Activated CD4-positive, CD25-positive, alpha-beta regulatory T cell treated with anti-CD3 and anti-CD28 coated beads, Interleukin-2, amount 50 U/mL, for 16 hours (primary cell): ENCODE measurements around the gene BBS9.
"Not testable (repeated sequence)": the region's sequence is repeated elsewhere in the genome, so short reads cannot be mapped to it uniquely, and the experiment has no call there.

Experiments used
- DNase-seq: peaks from one replicate; pipeline ENCODE4 v3.0.0-alpha.2; 2020; ENCODE audit warnings: low read depth, low spot score

BBS9 gene

GRCh38 chr7:33494474-33494873 is 365.1 kb downstream of the BBS9 start:
- DNase-seq: no peak

- no peak for DNase-seq
Measured at GRCh38 chr7:33495207-33495606, 365.8 kb downstream of the BBS9 start.

- DNase-seq: no peak
Measured at GRCh38 chr7:33497051-33497450, 367.7 kb downstream of the BBS9 start.

- DNase-seq: no peak
Measured at GRCh38 chr7:33500703-33501701, 371.6 kb downstream of the BBS9 start.

- DNase-seq: no peak
Measured at GRCh38 chr7:33503014-33503413, 373.6 kb downstream of the BBS9 start.

DNA sequence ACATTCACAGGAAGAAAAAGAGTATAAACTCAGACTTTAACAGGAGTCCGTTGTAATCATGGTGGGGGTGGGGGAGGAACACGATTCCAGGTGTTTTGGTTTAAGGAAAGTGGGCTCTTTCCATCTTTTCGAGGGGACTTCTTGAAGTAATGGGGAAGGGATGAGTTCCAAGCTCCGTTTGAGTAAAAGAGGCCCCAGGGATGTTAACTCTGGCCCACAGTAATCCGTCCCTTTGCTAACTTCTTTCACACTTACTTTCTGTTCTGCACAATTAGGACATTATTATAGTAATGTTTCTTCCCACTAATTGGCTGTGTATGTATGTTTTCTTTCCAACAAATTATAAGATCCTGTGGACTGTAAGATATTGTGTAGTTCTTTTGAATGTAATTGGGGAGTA is 374.4 kb downstream of the BBS9 start:
- no peak for DNase-seq

GRCh38 chr7:33504266-33504665 is 374.9 kb downstream of the BBS9 start:
- DNase-seq: no peak

GRCh38 chr7:33509206-33509605 is 379.8 kb downstream of the BBS9 start:
- no peak for DNase-seq

- DNase-seq: no peak
Measured at GRCh38 chr7:33511778-33512177, 382.4 kb downstream of the BBS9 start.

DNA sequence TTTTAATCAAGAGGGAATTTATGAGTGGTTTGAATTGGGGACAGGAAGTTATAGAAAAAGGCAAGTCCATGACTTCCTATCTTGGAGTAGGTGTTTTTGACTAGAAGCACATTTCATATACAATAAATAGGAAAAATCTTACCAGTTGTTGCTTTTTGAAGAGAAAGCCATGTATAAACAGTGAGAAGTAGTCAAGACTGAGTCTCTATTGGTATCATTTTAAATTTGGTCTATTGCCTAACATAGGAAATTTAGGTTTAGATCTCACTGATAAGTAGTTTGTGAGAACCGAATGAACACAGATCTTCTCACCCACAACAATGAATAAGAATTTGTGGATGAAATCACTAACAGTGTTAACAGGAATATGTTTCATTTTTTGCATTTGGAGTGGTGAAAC is 387.2 kb downstream of the BBS9 start:
- DNase-seq: no peak

DNA sequence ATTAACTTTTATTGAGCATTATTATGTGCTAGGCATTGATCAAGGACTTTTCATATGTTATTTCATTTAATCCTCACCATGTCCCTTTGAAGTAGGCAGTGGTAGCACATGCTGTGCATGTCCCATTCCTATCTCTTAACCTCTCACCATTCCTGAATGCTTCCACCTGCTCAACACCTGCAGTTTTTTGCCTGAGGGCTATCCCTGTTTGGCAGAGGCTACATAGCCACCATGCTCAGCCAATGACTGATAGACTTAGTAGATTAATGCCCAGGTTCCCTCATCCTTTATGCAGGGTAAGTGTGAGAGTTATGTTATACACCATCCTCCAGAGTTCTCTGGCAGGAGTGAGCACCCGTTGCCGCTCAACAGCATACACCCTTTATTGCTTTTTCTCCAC is 387.8 kb downstream of the BBS9 start:
- DNase-seq: no peak

- not testable (repeated sequence) for DNase-seq
Measured at GRCh38 chr7:33527008-33527407, 397.6 kb downstream of the BBS9 start.

GRCh38 chr7:33527613-33528012 is 398.2 kb downstream of the BBS9 start:
- not testable (repeated sequence) for DNase-seq

DNA sequence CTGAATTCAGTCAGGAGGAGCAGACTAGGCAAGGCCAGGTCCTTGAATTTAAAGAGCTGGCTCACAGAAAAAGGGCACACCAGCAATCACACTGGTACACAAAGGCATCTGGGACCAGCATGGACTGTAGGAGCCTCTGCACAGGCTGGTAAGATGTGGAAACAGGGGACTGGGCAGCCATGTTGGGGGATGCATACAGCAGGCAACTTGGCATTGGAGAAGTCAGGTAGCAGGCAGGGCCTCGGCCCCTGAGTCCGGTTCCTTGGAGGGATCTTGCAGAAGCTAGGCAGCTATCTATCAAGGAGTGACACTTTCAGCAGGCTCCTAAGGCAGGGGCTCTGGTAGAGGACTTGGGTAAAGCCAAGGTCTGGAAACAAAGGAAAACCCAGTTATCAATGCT is 399.7 kb downstream of the BBS9 start:
- no peak for DNase-seq

GRCh38 chr7:33530664-33531063 is 401.3 kb downstream of the BBS9 start:
- no peak for DNase-seq

DNA sequence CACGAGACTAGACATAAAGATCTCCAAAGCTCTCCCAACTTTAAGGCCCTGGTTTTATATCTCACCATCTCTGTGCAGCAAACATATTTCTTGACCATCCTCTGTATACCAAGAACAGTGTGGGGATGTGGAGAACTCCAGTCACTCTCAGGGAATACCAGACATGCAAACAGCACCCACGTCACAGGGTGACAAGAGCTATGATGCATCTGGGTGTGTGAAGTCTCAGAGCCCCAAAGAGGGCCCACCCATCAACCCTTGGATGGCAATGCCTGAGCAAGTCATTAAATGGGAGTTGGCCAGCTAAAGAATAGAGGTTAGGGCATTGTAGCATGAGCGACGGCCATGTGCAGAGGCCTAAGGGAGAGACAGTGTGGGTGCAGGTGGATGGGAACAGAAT is 402.5 kb downstream of the BBS9 start:
- DNase-seq: no peak

- DNase-seq: no peak
Measured at GRCh38 chr7:33534833-33535232, 405.5 kb downstream of the BBS9 start.

- no peak for DNase-seq
Measured at GRCh38 chr7:33535989-33536388, 406.6 kb downstream of the BBS9 start.

- no peak for DNase-seq
Measured at GRCh38 chr7:33536398-33537103, 407.2 kb downstream of the BBS9 start.

DNA sequence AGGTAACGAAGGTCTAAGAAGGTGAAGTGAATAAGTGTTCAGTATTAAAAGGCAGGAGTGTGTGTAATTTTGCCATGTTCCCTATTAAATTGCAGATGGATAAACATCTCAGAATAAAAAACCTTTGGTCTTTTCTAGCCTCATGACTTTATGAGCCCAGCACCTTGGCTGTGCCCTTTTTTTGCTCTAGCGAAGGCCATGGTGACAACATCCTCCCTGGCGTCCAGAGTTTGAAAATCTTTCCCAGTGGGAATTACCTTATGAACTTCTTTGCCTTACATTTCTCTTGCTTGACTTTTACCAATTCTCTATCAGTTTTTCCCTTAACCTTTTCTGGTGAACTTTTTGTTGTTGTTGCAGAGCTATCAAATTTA is 407.7 kb downstream of the BBS9 start:
- DNase-seq: no peak

DNA sequence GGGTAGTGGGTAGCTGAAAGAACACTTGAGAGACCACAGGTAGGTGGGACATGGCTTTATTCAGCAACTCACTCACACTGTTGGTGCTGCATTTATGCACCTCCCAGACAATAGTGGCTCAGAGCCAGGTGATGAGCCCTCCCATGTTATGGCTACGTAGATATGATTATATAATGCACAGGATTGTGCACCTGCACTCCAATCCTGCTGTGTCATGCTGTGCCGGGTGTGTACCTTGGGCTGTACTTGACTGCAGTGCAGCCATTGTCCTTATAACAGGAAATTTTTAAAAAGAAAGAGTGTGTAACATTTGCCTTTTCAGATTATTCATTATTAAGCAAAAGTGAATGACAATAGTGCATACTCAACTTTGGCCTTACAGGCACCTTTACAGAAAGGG is 409.8 kb downstream of the BBS9 start:
- no peak for DNase-seq

DNA sequence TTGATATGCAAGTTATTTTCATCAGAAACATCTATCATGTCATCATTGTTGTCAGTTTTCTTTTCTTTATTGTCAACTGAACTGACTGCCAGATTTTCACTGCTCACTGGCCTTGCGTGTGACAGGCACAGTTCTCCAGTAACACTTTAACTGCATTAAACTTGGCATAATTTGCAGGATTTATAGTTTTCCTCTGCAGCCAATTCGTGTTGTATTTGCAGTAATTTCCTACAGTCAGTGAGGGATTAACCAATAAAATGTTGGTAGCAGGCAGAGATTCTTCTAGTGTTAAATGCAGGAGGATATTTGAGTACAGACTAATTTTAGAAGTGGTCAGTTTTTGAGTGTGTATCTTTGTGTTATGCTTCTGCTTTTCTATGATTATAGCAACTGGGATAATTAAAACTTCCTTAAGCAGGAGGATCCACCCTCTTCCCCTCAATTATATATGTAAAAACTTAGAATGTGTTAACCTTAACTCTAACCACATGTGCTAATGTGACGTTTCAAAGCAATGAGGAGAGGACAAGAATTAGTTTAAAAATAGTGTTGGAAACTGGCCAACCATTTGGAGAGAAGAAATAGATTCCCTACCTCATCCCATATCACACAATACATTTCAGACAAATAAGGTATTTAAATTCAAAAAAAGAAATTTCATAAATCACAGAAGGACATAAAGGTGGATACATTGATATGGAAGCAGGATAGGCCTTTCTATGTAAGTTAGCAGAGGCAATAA is 410.5 kb downstream of the BBS9 start:
- DNase-seq: no peak
